HG03460 (cell line): ENCODE data around the gene TRAPPC2L.

Experiments
- ATAC-seq: cut with Tn5 transposase; IDR thresholded peaks from one replicate; pipeline ENCODE4 v1.9.1; 2021; ENCODE audit not compliant: unreplicated experiment

Gene TRAPPC2L

GRCh38 chr16:88856828-88857727 is at the start of gene TRAPPC2L, which contains the start of gene GALNS:
TSS of gene TRAPPC2L (plus strand) at chr16:88857127. CDS start at chr16:88857151, 24 bp downstream.
TSS of gene GALNS (minus strand) at chr16:88856947. CDS start at chr16:88856877, 70 bp downstream.
- peak; percentile 70 for ATAC-seq

- no peak for ATAC-seq
Observed at GRCh38 chr16:88807142-88807625, 49.7 kb upstream of the TRAPPC2L start.

- ATAC-seq: no peak
Observed at GRCh38 chr16:88807626-88808453, 49.1 kb upstream of the TRAPPC2L start.

GRCh38 chr16:88809068-88809675 is 47.8 kb upstream of the TRAPPC2L start:
- ATAC-seq: no peak

- ATAC-seq: no peak
Observed at GRCh38 chr16:88809676-88810165, 47.2 kb upstream of the TRAPPC2L start.

- no peak for ATAC-seq
Observed at GRCh38 chr16:88810166-88810911, 46.6 kb upstream of the TRAPPC2L start.

- peak; percentile 48 for ATAC-seq
Observed at GRCh38 chr16:88810912-88811768, 45.8 kb upstream of the TRAPPC2L start.

- peak; percentile 59 for ATAC-seq
Observed at GRCh38 chr16:88811769-88812512, 45.0 kb upstream of the TRAPPC2L start, which contains the start of gene APRT. TSS of gene APRT (minus strand) at chr16:88811928. CDS start at chr16:88811899, 29 bp downstream.

GRCh38 chr16:88812513-88813268 is 44.2 kb upstream of the TRAPPC2L start:
- ATAC-seq: no peak

- no peak for ATAC-seq
Observed at GRCh38 chr16:88813269-88814143, 43.4 kb upstream of the TRAPPC2L start.

- no peak for ATAC-seq
Observed at GRCh38 chr16:88814144-88814502, 42.8 kb upstream of the TRAPPC2L start.

- ATAC-seq: no peak
Observed at GRCh38 chr16:88815227-88815626, 41.7 kb upstream of the TRAPPC2L start.

GRCh38 chr16:88815901-88816589 is 40.9 kb upstream of the TRAPPC2L start:
- ATAC-seq: no peak

GRCh38 chr16:88816736-88817535 is 40.0 kb upstream of the TRAPPC2L start:
- ATAC-seq: no peak

- ATAC-seq: no peak
Observed at GRCh38 chr16:88817785-88818574, 38.9 kb upstream of the TRAPPC2L start.
